HG02852 (cell line): ENCODE measurements around the gene NBPF3.
"Not testable (repeated sequence)": the region's sequence is repeated elsewhere in the genome, so short reads cannot be mapped to it uniquely, and the experiment has no call there.

Experiments
- ATAC-seq: cut with Tn5 transposase; IDR thresholded peaks from one replicate; pipeline ENCODE4 v1.9.1; 2021; ENCODE audit warnings: mild to moderate bottlenecking, moderate library complexity; ENCODE audit not compliant: unreplicated experiment

Gene NBPF3

DNA sequence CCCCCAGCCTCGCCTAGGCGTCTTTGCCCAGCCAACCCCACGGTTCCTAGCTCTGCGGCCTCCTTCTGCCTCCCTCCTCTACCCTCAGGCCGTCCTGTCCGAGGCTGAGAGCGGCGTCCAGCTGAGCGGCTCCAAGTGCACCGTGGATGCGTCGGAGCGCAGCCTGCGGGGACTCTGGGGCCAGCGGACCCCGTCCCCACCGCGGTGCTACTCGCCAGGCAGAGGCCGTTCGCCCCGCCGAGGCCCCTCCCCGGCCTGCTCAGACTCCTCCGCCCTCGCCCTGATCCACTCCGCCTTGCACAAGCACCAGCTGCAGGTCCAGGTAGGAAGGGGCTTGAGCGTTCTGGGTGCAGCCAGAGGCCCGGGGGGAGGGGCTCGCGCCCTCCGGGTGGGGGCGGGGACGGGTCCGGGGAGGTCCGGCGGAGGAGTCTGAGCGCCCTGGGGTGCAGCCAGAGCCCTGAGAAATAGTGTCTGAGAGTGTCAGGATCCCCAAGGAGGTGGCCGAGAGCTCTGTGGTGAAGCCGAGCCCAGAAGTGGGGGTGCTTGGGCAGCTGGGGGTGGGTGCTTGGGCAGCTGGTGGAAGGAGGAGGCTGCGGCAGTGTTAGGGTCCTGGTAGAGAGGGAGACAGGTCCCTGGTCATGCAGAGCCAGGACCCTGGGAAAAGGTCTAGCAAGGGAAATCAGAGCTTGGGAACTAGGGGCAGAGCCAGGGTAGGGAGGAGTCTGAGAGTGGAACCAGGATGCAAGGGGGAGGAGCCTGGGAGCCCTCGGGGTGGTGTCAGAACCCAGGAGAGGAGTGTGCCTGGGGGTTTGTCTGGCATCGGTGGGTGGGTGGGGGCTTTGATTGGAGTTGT is 3.2 kb upstream of the NBPF3 start:
- no peak for ATAC-seq

DNA sequence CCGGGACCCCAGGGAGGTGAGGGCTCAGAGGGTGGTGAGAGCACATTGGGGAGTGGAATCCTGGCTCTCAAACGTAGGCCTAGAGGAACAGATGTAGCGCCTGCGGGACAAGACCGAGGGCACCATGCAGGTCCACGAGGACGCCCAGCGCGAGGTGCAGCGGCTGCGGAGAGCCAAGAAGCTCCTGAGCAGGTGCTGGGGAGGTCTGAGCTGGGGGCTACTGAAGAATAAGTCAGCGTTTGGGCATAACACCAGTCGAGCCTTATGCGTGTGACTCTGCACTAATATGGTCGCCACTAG is 2.6 kb upstream of the NBPF3 start:
- ATAC-seq = no peak

DNA sequence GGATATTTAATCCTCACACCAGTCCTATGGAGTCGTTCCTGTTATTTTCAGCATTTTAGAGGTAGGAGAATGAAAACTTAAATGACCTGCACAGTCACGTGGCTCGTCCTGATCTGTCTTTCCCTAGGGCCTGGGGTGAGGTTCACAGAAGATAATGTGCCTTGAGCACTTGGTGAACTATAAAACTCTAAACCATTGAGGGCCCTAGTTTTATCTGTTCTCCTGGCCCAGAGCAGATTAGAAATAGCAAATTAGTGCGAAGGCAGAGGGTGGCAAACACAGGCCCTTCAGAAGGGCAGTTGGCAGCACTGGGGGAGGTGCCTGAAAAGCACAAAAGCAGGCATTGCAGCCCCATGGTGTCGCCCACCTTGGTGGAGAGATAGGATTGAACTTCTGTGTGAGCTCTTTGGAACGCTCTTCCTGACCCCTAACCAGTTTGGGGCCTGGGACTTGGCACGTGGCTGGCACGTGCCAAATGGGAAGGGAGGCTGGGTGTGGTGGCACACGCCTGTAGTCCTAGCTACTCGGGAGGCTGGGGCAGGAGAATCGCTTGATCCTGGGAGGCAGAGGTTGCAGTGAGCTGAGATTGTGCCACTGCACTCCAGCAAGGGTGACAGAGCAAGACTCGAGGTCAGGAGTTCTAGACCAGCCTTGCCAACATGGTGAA is 1.2 kb upstream of the NBPF3 start:
- not testable (repeated sequence) for ATAC-seq

DNA sequence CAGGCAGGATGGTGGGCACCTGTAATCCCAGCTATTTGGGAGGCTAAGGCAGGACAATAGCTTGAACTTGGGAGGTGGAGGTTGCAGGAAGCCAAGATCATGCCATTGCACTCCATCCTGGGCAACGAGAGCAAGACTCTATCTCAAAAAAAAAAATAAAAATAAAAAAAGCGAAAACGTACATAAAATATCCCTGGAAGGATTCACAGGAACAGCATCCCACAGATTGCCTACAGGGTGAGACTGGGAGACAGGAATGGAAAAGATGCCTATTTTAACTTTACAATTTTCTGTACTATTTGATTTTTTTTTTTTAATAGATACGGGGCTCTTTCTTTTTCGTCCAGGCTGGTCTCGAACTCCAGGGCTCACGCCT is 604 bp upstream of the NBPF3 start:
- ATAC-seq = no peak

DNA sequence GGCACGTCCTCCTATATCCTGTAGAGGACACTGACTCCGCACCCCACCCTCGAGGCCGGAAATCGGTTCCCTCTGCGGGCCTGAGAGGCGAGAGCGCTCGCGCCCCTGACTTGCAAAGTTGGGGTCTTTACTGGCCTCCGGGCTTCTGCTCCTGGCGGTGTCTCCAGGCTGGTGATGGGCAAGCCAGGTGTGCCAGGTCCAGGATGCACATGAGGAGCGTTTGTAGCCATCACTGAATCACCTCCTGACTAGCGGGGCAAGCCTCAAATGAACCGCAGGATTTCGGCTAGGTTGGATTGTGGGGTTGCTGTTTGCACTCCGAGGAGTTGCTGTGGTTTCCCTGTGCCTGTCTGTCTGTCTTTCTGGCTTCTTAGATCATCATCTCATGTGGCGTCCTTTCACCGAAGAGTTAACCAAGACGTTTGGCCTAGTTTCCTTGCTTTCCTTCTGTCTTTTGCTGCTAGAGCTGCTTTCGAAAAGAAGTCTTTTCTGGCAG is 741 bp downstream of the NBPF3 start:
- ATAC-seq = not testable (repeated sequence)

DNA sequence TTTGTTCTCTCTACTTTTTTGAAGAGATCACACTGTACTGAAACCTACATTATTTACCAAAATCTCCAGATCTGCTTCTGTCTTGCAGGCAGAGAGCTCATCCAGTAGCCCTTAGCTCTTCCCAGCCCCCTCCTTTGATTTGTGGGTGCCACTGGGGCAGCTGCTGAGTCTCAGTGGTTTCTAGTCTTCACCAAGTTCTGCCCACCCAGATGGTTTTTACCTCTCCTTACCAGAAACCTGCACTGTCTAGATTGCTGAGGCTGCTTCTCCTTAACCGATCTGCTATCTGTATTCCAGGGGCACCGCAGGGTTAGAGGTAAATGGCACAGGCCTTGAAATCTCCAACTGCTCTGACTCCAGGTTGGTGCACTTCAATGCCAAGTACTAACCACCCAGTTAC is 6.7 kb downstream of the NBPF3 start:
- ATAC-seq = not testable (repeated sequence)

DNA sequence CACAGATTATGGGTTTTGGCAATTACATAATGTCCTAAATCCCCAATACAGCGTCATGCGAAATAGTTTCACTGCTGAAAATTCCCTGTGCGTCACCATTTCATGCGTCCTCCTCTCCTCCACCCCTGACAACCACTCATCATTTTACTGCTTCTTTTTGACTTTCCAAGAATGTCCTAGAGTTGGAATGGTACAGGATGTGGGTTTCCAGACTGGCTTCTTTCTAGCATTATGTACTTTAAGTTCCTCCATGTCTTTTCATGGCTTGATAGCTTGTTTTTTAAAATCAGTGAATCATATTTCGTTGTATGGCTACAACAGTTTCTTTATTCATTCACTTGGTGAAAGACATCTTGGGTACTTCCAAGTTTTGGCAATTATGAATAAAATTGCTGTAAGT is 7.4 kb downstream of the NBPF3 start:
- ATAC-seq = no peak

DNA sequence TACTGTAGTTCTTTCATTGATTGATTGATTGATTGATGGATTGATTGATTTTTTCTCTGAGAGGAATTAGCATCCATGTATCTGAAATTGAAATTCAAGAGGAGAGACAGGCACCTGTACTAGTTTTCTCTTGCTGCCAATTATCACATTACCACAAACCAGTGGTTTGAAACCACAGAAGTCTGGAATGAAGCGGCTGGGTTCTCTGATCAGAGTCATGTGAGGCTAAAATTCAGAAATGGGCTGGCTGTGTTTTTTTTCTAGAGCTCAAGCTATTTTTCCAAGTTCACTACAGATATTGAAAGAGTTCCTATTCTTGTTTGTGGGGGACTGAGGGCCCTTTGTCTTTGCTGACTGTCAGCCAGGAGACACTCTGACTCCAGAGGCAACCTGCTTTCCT is 10.0 kb downstream of the NBPF3 start:
- no peak for ATAC-seq

DNA sequence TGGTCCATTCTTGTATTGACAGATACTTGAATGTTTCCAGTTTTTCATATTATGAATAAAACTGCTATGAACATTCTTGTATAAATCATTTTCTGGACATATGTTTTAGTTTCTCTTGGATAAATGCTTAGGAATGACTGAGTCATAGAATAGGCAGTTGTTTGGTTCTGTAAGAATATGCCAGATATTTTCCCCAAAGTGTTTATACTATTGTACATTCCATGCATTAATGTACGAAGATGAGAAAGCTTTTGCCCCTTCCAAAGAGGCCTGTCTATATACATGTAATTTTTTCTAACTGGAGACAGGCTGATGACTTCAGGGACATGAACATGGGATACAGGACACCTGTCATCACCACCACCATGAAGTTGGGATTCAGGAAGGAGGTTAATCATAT is 11.3 kb downstream of the NBPF3 start:
- no peak for ATAC-seq

DNA sequence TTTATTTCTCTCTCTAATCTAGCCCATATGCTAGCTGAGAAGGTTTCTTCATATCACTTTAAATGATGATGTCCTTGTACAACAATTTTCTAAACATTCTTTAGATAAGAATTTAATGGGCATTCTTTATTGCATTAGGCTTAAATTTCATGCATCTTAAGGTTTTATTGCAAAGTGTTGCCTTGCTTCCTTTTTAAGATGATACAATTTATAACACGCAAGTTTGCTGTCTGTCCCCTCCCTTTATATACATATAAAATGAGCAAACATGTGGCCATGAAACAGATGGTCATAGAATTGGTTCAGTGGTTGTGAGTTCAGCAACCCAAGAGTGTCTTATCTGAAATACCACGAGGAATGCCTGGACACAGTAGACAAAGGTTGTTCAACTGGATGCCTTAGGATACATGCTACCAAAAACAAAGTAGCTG is 12.1 kb downstream of the NBPF3 start:
- no peak for ATAC-seq

DNA sequence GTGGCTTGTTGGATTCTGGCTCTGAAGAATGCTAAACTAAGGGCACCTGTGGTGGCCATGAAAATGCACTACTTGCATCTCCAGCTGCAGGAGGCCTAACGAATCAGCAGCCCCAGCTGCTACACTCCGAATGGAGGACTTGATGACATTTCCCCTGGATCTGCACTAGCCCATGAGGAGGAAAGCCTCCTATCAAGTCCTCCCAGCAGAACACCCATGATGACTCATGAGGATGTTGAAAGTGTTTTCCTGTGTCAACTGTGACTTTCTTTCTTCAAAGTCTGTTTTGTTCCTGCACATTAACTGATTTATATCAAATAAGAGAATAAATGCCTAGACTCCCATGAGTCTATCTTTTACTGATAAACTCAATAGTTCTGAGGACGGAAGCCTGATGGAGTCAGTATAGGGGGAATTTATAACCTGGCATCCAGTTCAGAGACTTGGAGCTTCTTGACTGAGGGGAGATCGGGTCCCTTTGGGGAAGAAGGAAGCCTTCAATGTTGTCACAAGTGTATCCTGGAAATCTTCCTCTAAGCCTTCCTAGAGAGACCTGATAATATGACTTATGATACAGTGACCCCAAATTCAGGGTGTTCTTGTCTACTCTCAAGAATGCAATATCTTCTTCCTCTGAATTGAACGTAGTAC is 14.2 kb downstream of the NBPF3 start:
- ATAC-seq = not testable (repeated sequence)

DNA sequence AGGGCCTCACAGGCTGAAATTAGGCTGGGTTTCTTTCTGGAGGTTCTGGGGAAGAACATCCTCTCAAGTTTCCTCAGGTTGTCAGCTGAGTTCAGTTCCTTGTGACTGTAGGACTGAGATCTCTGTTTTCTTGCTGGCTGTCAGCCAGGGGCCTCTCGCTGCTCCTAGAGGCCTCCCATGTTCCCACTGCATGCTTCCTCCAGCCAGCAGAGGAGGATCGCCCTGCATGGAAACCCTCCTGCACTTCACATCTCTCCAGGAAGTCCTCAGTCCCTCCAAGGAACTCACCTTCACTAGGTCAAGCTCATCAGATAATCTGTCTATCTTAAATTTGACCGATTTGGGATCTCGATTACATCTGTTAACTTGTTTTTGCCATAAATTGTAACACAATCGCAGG is 15.0 kb downstream of the NBPF3 start:
- ATAC-seq = not testable (repeated sequence)

DNA sequence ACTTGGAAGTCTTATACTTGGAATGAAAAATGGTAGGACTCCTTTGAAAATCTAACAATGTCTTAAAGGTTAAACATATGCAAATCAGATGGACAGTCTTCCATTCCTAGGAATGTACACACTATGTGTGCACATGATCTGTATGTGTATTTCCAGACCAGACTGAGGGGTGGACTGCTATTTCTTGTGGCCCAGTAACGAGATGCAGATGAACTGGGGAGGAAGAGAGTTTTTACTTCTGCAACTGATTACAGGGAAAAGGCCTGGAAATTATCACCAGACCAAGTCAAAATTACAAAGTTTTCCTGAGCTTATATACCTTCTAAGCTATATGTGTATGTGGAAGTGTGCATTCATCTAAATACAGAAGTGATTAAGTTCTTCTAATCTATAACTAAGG is 17.7 kb downstream of the NBPF3 start:
- no peak for ATAC-seq

DNA sequence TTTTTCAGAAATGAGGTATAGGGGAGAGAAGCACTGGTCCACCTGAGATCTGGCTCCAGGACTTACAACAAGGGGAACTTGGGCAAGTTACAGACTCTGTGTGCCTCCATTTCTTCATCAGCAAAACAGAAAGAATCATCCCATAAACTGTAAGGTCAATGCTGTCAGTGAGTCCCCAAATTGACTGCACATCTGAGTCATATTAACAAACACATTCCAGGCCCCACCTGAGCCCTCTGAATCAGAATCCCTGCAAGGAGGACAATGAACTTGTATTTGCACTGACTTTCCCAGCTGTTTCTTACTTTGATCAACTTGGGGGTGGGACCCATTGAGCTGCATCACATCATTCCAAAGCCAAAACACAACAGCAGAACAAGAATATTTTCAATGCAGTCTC is 25.2 kb downstream of the NBPF3 start:
- not testable (repeated sequence) for ATAC-seq

DNA sequence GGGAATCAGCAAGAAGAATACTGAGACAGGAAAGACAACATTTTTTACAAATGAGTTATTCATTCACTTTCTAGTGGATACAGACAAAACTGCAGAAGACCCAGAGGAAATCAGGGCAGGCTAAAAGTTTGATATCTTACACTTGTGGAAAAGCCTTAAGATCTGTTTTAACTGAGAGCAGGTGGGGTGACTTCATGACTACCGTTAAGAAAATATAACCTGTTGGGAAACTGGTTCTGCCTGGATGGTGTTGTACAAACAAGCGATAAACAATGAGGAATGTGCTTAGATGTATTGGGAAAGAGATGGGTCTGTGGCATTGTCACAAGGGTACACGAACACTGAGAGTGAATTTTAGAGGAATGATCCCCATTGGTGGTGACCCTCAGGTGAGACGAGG is 28.0 kb downstream of the NBPF3 start:
- not testable (repeated sequence) for ATAC-seq

DNA sequence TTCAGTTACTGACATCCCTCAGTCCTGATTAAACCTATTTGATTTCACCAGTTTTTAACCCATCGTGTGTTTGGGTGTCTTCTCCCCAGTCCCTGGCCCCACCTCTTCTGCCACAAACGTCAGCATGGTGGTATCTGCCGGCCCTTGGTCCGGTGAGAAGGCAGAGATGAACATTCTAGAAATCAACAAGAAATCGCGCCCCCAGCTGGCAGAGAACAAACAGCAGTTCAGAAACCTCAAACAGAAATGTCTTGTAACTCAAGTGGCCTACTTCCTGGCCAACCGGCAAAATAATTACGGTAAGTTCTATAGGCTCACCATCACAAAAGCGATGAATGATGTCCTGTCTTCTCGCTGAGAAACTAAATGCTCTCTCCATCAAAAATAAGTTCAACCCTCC is 28.7 kb downstream of the NBPF3 start:
- no peak for ATAC-seq

DNA sequence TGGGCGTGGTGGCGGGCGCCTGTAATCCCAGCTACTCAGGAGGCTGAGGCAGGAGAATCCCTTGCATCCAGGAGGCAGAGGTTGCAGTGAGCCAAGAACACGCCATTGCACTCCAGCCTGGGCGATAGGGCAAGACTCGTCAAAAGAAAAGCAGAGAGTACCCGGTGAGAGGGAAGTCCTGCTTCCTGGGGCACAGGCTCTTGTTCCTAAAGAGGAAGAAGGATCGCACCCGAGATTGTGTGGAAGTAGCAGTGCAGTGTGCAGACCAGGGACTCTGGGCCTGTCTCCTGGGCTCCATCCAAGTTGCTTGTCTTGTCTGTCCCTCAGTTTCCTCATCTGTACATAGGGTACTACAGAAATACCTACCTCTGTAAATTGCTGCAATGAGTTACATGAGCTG is 29.6 kb downstream of the NBPF3 start:
- no peak for ATAC-seq

DNA sequence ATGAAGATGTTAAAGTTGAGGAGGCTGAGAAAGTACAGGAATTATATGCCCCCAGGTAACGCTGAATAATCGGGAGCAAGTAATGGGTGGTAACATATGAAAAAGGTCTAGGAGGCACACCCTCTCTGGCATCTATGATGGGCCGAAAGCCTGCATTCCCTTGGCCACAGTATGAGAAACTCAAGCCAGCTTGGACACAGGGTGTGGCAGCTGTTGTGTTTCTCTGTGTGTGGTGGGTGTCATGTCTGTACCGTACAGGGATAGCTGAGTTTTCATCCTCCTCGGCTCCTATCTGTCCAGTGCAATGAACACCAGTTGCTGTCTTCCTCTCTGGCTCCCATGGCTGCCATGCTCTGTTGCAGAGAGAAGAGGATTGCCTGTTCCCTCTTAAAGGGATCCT is 32.9 kb downstream of the NBPF3 start:
- ATAC-seq = no peak

DNA sequence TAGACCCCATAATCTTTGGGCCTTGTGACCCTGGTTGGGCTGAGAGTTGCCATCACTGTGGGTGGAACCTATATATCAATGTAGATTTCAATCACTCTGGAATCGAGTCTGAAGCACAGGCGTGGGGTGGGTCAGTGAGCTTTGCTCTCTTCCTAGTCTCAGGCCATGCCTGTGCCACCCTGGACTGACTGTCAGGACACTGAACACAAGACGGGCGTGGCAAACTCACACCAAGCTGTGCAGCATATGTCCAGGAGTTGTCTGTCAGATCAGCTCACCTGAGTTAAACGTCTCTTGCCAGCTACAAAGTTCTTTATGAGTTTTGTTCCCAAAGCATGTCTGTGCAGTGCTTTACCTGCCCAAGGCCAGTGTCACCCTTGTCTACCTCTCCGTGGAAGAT is 38.4 kb downstream of the NBPF3 start:
- no peak for ATAC-seq

DNA sequence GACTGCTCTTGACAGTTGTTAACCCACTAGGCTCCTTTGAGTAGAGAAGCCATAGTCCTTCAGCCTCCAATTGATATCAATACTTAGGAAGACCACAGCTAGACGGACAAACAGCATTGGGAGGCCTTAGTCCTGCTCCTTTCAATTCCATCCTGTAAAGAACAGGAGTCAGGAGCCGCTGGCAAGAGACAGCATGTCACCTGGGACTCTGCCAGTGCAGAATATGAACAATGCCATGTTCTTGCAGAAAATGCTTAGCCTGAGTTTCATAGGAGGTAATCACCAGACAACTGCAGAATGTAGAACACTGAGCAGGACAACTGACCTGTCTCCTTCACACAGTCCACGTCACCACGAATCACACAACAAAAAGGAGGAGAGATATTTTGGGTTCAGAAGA is 43.9 kb downstream of the NBPF3 start:
- not testable (repeated sequence) for ATAC-seq

DNA sequence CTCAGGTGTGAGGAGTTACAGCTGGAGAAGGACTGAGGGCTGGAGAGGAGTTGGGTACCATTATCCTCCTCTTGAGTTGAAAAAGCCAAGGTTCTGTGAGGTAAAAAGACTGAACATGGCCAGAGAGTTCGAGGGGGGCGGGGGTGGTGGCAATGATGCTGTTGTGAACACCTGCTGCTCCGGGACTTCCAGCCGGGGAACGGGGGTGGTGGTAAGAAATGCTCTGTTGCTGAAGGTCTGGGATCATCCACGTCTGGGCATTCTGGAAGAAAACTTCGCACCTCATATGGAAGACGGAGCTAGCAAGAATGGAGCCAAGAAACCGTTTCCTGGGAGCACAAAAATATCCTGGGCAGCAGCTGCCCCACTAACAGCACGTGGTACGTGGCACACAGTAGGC is 49.2 kb downstream of the NBPF3 start:
- no peak for ATAC-seq
